ENCODE data around the gene CNOT10.
"Not testable (repeated sequence)": the region's sequence is repeated elsewhere in the genome, so short reads cannot be mapped to it uniquely, and the experiment has no call there.

CNOT10 gene

DNA sequence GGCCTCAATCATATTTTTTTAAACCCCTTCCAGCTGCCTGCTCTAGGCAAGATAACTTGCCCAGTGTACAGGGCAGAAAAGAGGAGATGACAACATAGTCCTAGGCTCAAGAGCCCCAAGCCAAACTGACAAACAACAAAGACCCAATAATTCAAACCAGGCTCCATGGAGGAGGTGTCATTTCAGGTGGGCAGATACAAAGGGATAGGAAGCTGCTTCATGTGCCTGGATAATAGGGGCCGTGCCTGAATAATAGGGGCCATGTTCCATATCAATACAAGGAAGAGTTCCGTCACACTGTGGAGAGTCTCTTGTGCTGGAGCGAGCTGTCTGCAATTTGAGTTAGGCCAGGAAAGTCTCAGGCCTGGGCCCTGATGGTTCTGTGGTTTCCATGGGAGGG, 97.4 kb downstream of the CNOT10 start:
- H2AK5ac ChIP-seq (ENCODE audit: low read length) = peak overlapping the region; percentile 47
- no peak overlapping the region for H3K14ac ChIP-seq (ENCODE audit: low read length)
- H3K4me3 ChIP-seq (ENCODE audit: low read depth, low read length) = no peak overlapping the region
- DNase-seq = no peak
- no peak overlapping the region for H4K91ac ChIP-seq (ENCODE audit: low read depth, low read length)
- H3K9ac ChIP-seq (ENCODE audit: low read length) = no peak overlapping the region
- H2BK5ac ChIP-seq (ENCODE audit: low read depth, low read length, poor library complexity) = no peak overlapping the region
- H3K36me3 ChIP-seq (ENCODE audit: control insufficient read depth in 1 of 2, insufficient read depth in 2 of 2, low read length in 2 of 2) = no peaks in the 10 kb centered on the region
- peak overlapping the region; percentile 65 for H2BK12ac ChIP-seq (ENCODE audit: low read length)
- no peak overlapping the region for H2BK120ac ChIP-seq (ENCODE audit: insufficient read depth, low read length, poor library complexity)
- H3K27me3 ChIP-seq (ENCODE audit: insufficient read depth, low read length) = no peaks in the 10 kb centered on the region
- no CpG with 5 or more reads among the region's 3 CpGs for WGBS (ENCODE audit: extremely low coverage, insufficient coverage, insufficient read length)
- H3K4me1 ChIP-seq (ENCODE audit: control insufficient read depth in 1 of 2, insufficient read depth in 2 of 2, low read length in 2 of 2) = peaks cover 4% of the 10 kb centered on the region in 2 experiments
- no peak overlapping the region for H3K4me2 ChIP-seq (ENCODE audit: low read length)
- no peak overlapping the region for H4K12ac ChIP-seq (ENCODE audit: low read depth, low read length)
- no peaks in the 10 kb centered on the region for H3K9me3 ChIP-seq (ENCODE audit: insufficient read depth, low read depth, low read length)
- H3K4ac ChIP-seq (ENCODE audit: low read depth, low read length) = peak overlapping the region; percentile 33
- no peak overlapping the region for H2AFZ ChIP-seq (ENCODE audit: insufficient read depth, low read length, poor library complexity)
- H3K79me2 ChIP-seq (ENCODE audit: control insufficient read depth, insufficient read depth, low read length, poor library complexity) = no peaks in the 10 kb centered on the region
- H3K18ac ChIP-seq (ENCODE audit: low read length) = no peak overlapping the region
- H3K27ac ChIP-seq (ENCODE audit: low read depth, low read length) = no peak overlapping the region
- H4K8ac ChIP-seq (ENCODE audit: low read depth, low read length) = peak overlapping the region; percentile 31
- no peak overlapping the region for H3K23ac ChIP-seq (ENCODE audit: low read length)
- peaks cover 8% of the 10 kb centered on the region for H3K79me1 ChIP-seq (ENCODE audit: low read length)

DNA sequence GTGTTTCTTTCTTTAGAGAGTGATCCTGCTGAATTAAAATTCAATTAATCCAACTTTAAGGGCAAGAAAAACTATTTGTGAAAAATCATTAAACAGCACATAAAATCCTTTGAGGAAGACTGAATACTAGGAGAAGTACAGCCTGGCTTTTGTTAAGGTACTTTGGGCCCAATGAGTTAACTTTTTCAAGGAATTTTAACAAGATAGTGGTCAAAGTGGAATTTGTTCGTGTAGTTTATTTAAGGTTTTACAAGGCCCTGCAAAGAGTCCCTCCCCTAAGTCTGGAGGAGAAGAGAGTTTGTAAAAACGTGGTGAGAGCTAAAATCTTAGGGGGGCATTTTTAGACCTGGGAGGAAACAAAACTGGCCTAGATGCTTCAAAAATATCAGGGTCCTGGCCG, 106.8 kb downstream of the CNOT10 start:
- Histone ChIP-seq H3K9ac (ENCODE audit: low read length) (no peak overlapping the region), H3K79me2 (ENCODE audit: control insufficient read depth, insufficient read depth, low read length, poor library complexity) (no peaks in the 10 kb centered on the region), H4K8ac (ENCODE audit: low read depth, low read length) (no peak overlapping the region), H3K4ac (ENCODE audit: low read depth, low read length) (no peak overlapping the region), H3K4me2 (ENCODE audit: low read length) (no peak overlapping the region), H4K12ac (ENCODE audit: low read depth, low read length) (no peak overlapping the region), H2BK12ac (ENCODE audit: low read length) (no peak overlapping the region), H3K14ac (ENCODE audit: low read length) (no peak overlapping the region), H2BK5ac (ENCODE audit: low read depth, low read length, poor library complexity) (no peak overlapping the region), H2BK120ac (ENCODE audit: insufficient read depth, low read length, poor library complexity) (no peak overlapping the region), H3K18ac (ENCODE audit: low read length) (no peak overlapping the region), H4K91ac (ENCODE audit: low read depth, low read length) (no peak overlapping the region), H3K27me3 (ENCODE audit: insufficient read depth, low read length) (no peaks in the 10 kb centered on the region), H3K9me3 (ENCODE audit: insufficient read depth, low read depth, low read length) (no peaks in the 10 kb centered on the region), H3K4me1 (ENCODE audit: control insufficient read depth in 1 of 2, insufficient read depth in 2 of 2, low read length in 2 of 2) (peaks cover 10 to 14% of the 10 kb centered on the region in 2 experiments), H3K27ac (ENCODE audit: low read depth, low read length) (no peak overlapping the region), H2AFZ (ENCODE audit: insufficient read depth, low read length, poor library complexity) (no peak overlapping the region), H3K79me1 (ENCODE audit: low read length) (peaks cover 1% of the 10 kb centered on the region), H3K36me3 (ENCODE audit: control insufficient read depth in 1 of 2, insufficient read depth in 2 of 2, low read length in 2 of 2) (no peaks in the 10 kb centered on the region), H2AK5ac (ENCODE audit: low read length) (no peak overlapping the region), H3K23ac (ENCODE audit: low read length) (no peak overlapping the region), H3K4me3 (ENCODE audit: low read depth, low read length) (no peak overlapping the region)
- DNase-seq = no peak
- no CpG with 5 or more reads among the region's 3 CpGs for WGBS (ENCODE audit: extremely low coverage, insufficient coverage, insufficient read length)

GRCh38 chr3:32794487-32795308, 109.7 kb downstream of the CNOT10 start:
- Histone ChIP-seq H3K27ac (ENCODE audit: low read depth, low read length) (peak overlapping the region; percentile 52), H3K79me1 (ENCODE audit: low read length) (peaks cover 1% of the 10 kb centered on the region), H2AFZ (ENCODE audit: insufficient read depth, low read length, poor library complexity) (no peak overlapping the region), H2BK120ac (ENCODE audit: insufficient read depth, low read length, poor library complexity) (no peak overlapping the region), H4K91ac (ENCODE audit: low read depth, low read length) (peak overlapping the region; percentile 2), H3K4ac (ENCODE audit: low read depth, low read length) (no peak overlapping the region), H3K4me3 (ENCODE audit: low read depth, low read length) (no peak overlapping the region), H3K4me1 (ENCODE audit: control insufficient read depth in 1 of 2, insufficient read depth in 2 of 2, low read length in 2 of 2) (peaks cover 14 to 16% of the 10 kb centered on the region in 2 experiments), H3K14ac (ENCODE audit: low read length) (no peak overlapping the region), H3K79me2 (ENCODE audit: control insufficient read depth, insufficient read depth, low read length, poor library complexity) (no peaks in the 10 kb centered on the region), H3K18ac (ENCODE audit: low read length) (no peak overlapping the region), H3K36me3 (ENCODE audit: control insufficient read depth in 1 of 2, insufficient read depth in 2 of 2, low read length in 2 of 2) (no peaks in the 10 kb centered on the region), H3K4me2 (ENCODE audit: low read length) (no peak overlapping the region), H3K23ac (ENCODE audit: low read length) (no peak overlapping the region), H2BK5ac (ENCODE audit: low read depth, low read length, poor library complexity) (peak overlapping the region; percentile 2), H4K8ac (ENCODE audit: low read depth, low read length) (no peak overlapping the region), H2BK12ac (ENCODE audit: low read length) (no peak overlapping the region), H3K27me3 (ENCODE audit: insufficient read depth, low read length) (no peaks in the 10 kb centered on the region), H4K12ac (ENCODE audit: low read depth, low read length) (no peak overlapping the region), H2AK5ac (ENCODE audit: low read length) (no peak overlapping the region), H3K9me3 (ENCODE audit: insufficient read depth, low read depth, low read length) (no peaks in the 10 kb centered on the region), H3K9ac (ENCODE audit: low read length) (no peak overlapping the region)
- WGBS (ENCODE audit: extremely low coverage, insufficient coverage, insufficient read length) = no CpG with 5 or more reads among the region's 8 CpGs
- peak in 1 of 2 donors; percentile 36 for DNase-seq

GRCh38 chr3:32796384-32796950, 111.5 kb downstream of the CNOT10 start:
- H3K4ac ChIP-seq (ENCODE audit: low read depth, low read length); H3K36me3 ChIP-seq (ENCODE audit: control insufficient read depth in 1 of 2, insufficient read depth in 2 of 2, low read length in 2 of 2); H3K79me1 ChIP-seq (ENCODE audit: low read length); H2BK12ac ChIP-seq (ENCODE audit: low read length); H3K79me2 ChIP-seq (ENCODE audit: control insufficient read depth, insufficient read depth, low read length, poor library complexity); H3K4me2 ChIP-seq (ENCODE audit: low read length); H2AK5ac ChIP-seq (ENCODE audit: low read length); H4K8ac ChIP-seq (ENCODE audit: low read depth, low read length); H3K9me3 ChIP-seq (ENCODE audit: insufficient read depth, low read depth, low read length); H3K27me3 ChIP-seq (ENCODE audit: insufficient read depth, low read length); H4K91ac ChIP-seq (ENCODE audit: low read depth, low read length); DNase-seq; H4K12ac ChIP-seq (ENCODE audit: low read depth, low read length); H3K9ac ChIP-seq (ENCODE audit: low read length); H3K23ac ChIP-seq (ENCODE audit: low read length); H2AFZ ChIP-seq (ENCODE audit: insufficient read depth, low read length, poor library complexity); H3K14ac ChIP-seq (ENCODE audit: low read length); H3K4me3 ChIP-seq (ENCODE audit: low read depth, low read length); H3K18ac ChIP-seq (ENCODE audit: low read length); H2BK120ac ChIP-seq (ENCODE audit: insufficient read depth, low read length, poor library complexity); H3K27ac ChIP-seq (ENCODE audit: low read depth, low read length): not testable (repeated sequence)
- WGBS (ENCODE audit: extremely low coverage, insufficient coverage, insufficient read length) = no CpG with 5 or more reads among the region's 11 CpGs
- Histone ChIP-seq H2BK5ac (ENCODE audit: low read depth, low read length, poor library complexity) (peak overlapping the region; percentile 27), H3K4me1 (ENCODE audit: control insufficient read depth in 1 of 2, insufficient read depth in 2 of 2, low read length in 2 of 2) (peaks cover 14 to 20% of the 10 kb centered on the region in 2 experiments)

Data from trophoblast cell (in vitro differentiated cells and primary cell).